Measurements from ENCODE around the gene PHF5A.

PHF5A gene

DNA sequence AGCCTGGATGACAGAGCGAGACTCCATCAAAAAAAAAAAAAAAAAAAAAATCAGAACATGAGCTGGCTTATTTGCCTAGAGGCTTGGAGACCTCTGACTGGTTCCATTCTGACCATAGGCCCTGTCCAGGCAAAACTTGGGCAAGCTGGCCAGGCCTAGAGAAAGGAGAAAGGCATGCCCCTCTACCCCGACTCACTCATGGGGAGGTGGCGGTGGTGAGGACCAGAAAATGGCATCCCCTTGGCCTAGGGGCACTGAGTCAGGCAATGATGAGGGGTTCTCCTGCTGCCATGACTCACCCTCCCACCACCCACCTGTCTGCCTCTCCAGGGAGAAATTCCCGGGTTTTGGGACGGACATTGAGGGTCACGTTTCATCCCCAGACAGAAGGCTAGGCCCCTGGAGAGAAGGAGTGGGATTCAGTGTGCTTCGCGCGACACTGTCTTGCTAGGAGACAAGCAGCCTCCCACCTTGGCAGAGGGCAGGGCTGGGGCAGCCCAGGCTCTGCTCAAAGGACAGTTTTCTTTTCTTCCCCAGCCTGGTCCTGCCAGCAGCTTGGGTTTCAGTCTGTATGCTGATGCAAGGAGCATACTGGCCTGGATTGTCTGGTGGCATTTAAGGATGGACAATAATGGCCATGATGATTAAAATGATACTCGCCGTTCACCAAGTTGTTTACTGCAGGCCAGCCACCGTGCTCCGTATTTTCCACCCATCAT is 39.1 kb downstream of the PHF5A start:
- H3K4me3 ChIP-seq (ENCODE audit: low read depth in 1 of 2, low read length in 2 of 2) = no peak overlapping the region

DNA sequence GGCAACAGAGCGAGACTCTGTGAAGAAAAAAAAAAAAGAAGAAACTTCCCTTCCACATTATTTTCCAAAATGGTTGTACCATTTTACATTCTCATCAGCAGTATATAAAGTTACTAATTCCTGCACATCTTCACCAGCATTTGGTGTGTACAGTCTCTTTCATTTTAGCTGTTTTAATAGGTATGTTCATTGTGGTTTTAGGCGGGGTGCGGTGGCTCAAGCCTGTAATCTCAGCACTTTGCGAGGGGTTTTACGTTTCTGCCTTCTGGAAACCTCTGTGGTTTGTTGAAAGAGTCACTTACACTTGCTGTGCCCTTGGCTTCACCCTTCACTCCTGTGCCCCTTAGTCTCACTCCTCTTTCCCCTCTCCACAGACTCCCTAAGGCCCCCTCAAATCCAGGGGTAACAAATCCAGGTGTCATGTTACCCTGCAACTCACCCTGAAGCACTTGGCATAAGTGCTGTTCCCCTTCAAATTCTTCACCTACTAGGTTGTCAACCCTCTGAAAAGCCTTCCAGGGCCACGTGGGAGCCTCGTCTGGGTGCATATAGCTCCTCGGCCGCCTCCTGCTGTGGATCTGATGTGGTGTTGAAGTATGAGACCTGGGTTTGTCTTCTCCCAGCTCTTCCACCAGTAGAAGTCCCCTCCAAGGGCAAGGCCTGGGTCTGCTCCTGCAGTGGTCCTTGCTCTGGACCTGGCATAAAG is 42.7 kb downstream of the PHF5A start:
- Histone ChIP-seq H3K4me3 (ENCODE audit: low read depth in 1 of 2, low read length in 2 of 2) (no peak overlapping the region), H3K27ac (ENCODE audit: low read length) (no peak overlapping the region), H3K4me1 (ENCODE audit: control insufficient read depth in 1 of 2, insufficient read depth in 2 of 2, low read length in 2 of 2) (no peaks in the 10 kb centered on the region), H3K9me3 (ENCODE audit: control insufficient read depth in 1 of 2, low read length in 2 of 2) (no peaks in the 10 kb centered on the region), H3K36me3 (ENCODE audit: control insufficient read depth in 1 of 2, insufficient read depth in 2 of 2, low read length in 2 of 2) (peaks cover 0 to 24% of the 10 kb centered on the region in 2 donors), H3K27me3 (ENCODE audit: low read depth, low read length) (no peaks in the 10 kb centered on the region)

More for the DNA sequence above, 39.1 kb downstream of the PHF5A start:
- H3K36me3 ChIP-seq (ENCODE audit: control insufficient read depth in 1 of 2, insufficient read depth in 2 of 2, low read length in 2 of 2) = peaks cover 0 to 21% of the 10 kb centered on the region in 2 donors
- H3K27ac ChIP-seq (ENCODE audit: low read length) = no peak overlapping the region
- peaks cover 0 to 17% of the 10 kb centered on the region in 2 donors for H3K4me1 ChIP-seq (ENCODE audit: control insufficient read depth in 1 of 2, insufficient read depth in 2 of 2, low read length in 2 of 2)
- H3K9me3 ChIP-seq (ENCODE audit: control insufficient read depth in 1 of 2, low read length in 2 of 2) = no peaks in the 10 kb centered on the region
- H3K27me3 ChIP-seq (ENCODE audit: low read depth, low read length) = no peaks in the 10 kb centered on the region

DNA sequence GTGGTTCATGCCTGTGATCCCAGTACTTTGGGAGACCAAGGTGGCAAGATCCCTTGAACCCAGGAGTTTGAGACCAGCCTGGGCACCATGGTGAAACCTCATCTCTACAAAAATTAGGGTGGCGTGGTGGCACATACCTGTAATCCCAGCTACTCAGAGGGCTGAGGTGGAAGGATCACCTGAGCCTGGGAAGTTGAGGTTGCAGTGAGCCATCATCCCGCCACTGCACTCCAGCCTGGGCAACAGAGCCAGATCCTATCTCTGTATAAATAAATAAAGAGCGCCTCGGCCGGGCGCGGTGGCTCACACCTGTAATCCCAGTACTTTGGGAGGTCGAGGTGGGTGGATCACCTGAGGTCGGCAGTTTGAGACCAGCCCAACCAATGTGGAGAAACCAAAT is 49.8 kb downstream of the PHF5A start:
- Histone ChIP-seq H3K4me1 (ENCODE audit: control insufficient read depth in 1 of 2, insufficient read depth in 2 of 2, low read length in 2 of 2) (peaks cover 3 to 36% of the 10 kb centered on the region in 2 donors), H3K27ac (ENCODE audit: low read length) (no peak overlapping the region), H3K4me3 (ENCODE audit: low read depth in 1 of 2, low read length in 2 of 2) (no peak overlapping the region), H3K27me3 (ENCODE audit: low read depth, low read length) (no peaks in the 10 kb centered on the region), H3K9me3 (ENCODE audit: control insufficient read depth in 1 of 2, low read length in 2 of 2) (no peaks in the 10 kb centered on the region), H3K36me3 (ENCODE audit: control insufficient read depth in 1 of 2, insufficient read depth in 2 of 2, low read length in 2 of 2) (peaks cover 0 to 12% of the 10 kb centered on the region in 2 donors)

DNA sequence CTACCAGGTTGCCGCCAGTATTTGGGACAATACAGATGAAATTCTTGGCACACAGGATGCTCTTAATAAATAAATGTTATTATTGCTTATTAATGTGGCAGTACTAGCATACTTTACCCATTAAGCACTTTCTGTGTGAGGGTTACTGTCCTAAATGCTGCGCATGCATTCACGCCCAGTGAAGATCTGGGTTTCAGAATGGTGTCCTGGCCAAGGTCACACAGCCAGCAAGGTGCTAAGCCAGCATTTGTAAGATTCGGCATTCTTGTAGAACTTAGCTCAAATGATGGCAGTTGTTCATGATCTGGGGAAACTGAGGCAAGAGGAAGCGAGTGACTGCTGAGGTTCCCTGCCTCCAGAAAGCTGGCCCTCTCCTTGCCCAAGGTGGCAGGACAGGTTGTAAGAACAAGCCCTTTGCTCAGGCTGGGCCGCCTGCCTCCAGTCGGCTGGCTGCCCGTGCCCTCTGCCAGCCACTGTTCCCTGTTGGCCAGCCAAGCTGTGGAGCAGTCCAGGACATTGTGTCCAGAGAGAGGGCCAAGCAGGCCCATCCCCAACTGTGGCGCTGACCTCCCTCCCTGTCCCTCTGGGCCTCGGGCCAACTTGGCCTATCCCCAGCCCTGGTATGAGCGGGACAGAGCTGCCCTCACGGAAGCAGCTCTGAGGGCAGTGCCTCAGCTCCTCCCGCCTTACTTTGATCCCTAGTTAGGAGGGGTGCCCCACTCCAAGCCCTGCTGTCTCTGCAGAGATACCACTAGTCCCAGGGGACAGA is 50.7 kb downstream of the PHF5A start:
- Histone ChIP-seq H3K9me3 (ENCODE audit: control insufficient read depth in 1 of 2, low read length in 2 of 2) (no peaks in the 10 kb centered on the region), H3K27me3 (ENCODE audit: low read depth, low read length) (no peaks in the 10 kb centered on the region), H3K36me3 (ENCODE audit: control insufficient read depth in 1 of 2, insufficient read depth in 2 of 2, low read length in 2 of 2) (peaks cover 0 to 3% of the 10 kb centered on the region in 2 donors), H3K4me1 (ENCODE audit: control insufficient read depth in 1 of 2, insufficient read depth in 2 of 2, low read length in 2 of 2) (peaks cover 3 to 41% of the 10 kb centered on the region in 2 donors), H3K4me3 (ENCODE audit: low read depth in 1 of 2, low read length in 2 of 2) (no peak overlapping the region), H3K27ac (ENCODE audit: low read length) (peak overlapping the region; percentile 41)

DNA sequence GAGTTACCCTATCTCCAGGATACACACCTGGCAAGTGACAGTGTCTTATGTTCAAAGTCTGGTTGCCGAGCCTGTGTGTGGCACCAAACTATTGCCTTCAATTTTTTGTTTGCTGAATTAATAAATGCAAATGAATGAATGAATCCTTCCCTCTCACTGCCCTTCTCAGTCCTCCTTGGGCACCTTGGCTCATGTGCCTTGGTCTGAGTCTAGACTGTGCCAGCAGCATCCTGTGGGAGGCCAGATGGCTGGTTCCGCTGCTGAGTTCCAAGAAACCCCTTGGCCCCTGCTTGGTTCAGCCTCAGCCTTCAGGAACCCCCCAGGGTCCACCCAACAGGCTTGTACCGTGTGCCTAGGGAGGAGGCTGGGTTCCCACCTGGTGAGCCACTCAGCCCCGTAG is 52.9 kb downstream of the PHF5A start:
- H3K27ac ChIP-seq (ENCODE audit: low read length) = no peak overlapping the region
- no peaks in the 10 kb centered on the region for H3K36me3 ChIP-seq (ENCODE audit: control insufficient read depth in 1 of 2, insufficient read depth in 2 of 2, low read length in 2 of 2)
- peak overlapping the region in 1 of 2 donors; percentile 35 for H3K4me3 ChIP-seq (ENCODE audit: low read depth in 1 of 2, low read length in 2 of 2)
- H3K27me3 ChIP-seq (ENCODE audit: low read depth, low read length) = no peaks in the 10 kb centered on the region
- H3K4me1 ChIP-seq (ENCODE audit: control insufficient read depth in 1 of 2, insufficient read depth in 2 of 2, low read length in 2 of 2) = peaks cover 9 to 64% of the 10 kb centered on the region in 2 donors
- H3K9me3 ChIP-seq (ENCODE audit: control insufficient read depth in 1 of 2, low read length in 2 of 2) = no peaks in the 10 kb centered on the region

- peaks cover 6 to 54% of the 10 kb centered on the region in 2 donors for H3K4me1 ChIP-seq (ENCODE audit: control insufficient read depth in 1 of 2, insufficient read depth in 2 of 2, low read length in 2 of 2)
- H3K27me3 ChIP-seq (ENCODE audit: low read depth, low read length) = no peaks in the 10 kb centered on the region
- H3K27ac ChIP-seq (ENCODE audit: low read length) = peak overlapping the region; percentile 7
- H3K4me3 ChIP-seq (ENCODE audit: low read depth in 1 of 2, low read length in 2 of 2) = peak overlapping the region in 1 of 2 donors; percentile 10
- no peaks in the 10 kb centered on the region for H3K36me3 ChIP-seq (ENCODE audit: control insufficient read depth in 1 of 2, insufficient read depth in 2 of 2, low read length in 2 of 2)
- no peaks in the 10 kb centered on the region for H3K9me3 ChIP-seq (ENCODE audit: control insufficient read depth in 1 of 2, low read length in 2 of 2)
These were observed 57.3 kb downstream of the PHF5A start for GRCh38 chr22:41411021-41411851.

GRCh38 chr22:41410311-41410751 is 58.2 kb downstream of the PHF5A start:
- H3K36me3 ChIP-seq (ENCODE audit: control insufficient read depth in 1 of 2, insufficient read depth in 2 of 2, low read length in 2 of 2) = no peaks in the 10 kb centered on the region
- H3K4me3 ChIP-seq (ENCODE audit: low read depth in 1 of 2, low read length in 2 of 2) = no peak overlapping the region
- H3K9me3 ChIP-seq (ENCODE audit: control insufficient read depth in 1 of 2, low read length in 2 of 2) = no peaks in the 10 kb centered on the region
- no peaks in the 10 kb centered on the region for H3K27me3 ChIP-seq (ENCODE audit: low read depth, low read length)
- peak overlapping the region; percentile 67 for H3K27ac ChIP-seq (ENCODE audit: low read length)
- peaks cover 6 to 49% of the 10 kb centered on the region in 2 donors for H3K4me1 ChIP-seq (ENCODE audit: control insufficient read depth in 1 of 2, insufficient read depth in 2 of 2, low read length in 2 of 2)
